ENCODE data around the gene BRME1. TPM values are rescaled to one million over a fixed set of nuclear protein-coding genes. Genes with fewer than 3 reads are reported as not detected.

BRME1 gene
- polyA plus RNA-seq, 1 donor (not counting 4 experiments of a cell fraction or from before 2014, with no cell fraction given) = 0.22 TPM

DNA sequence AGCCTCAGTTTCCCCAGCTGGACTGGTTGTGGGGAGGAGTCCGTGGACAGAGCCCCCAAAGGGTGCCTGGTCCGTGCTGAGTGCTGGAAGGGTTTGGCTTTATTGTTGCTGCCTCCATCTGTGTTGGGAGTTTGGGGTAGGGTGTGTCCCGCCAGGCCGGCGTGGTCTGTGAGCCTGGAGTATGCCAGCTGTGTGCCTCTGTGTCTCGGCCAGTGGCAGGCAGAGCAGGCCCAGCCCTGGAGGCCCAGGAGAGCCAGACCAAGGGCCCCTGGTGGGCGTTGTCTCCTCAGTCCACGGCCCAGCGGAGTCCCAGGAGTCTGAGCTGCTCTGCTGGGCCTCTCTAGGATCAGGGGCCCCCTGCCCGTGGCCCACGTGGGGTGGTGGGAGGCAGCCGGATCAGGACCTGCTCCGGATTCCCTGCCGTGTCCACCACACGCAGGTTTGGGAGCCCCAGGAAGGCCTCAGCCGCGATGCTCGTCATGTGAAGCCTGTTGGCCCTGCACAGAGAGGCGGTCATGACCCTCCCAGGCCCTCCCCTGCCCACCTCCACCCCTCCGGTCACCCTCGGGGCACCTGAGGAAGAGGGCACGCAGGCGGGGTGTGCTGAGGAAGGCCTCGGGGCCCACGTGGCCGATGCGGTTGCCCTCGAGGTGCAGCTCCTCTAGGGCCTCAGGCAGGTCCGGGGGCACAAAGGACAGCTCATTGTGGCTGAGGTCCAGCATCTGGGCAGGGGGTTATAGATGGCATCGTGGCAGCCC is 25.7 kb upstream of the BRME1 start:
- FAIRE-seq = no peak
- H3K27me3 ChIP-seq (ENCODE audit: control insufficient read depth, extremely low read depth, insufficient read depth, low read length) = peaks cover 10% of the 10 kb centered on the region
- H3K4me1 ChIP-seq (ENCODE audit: control insufficient read depth, extremely low read depth, insufficient read depth, low read length) = peaks cover 3% of the 10 kb centered on the region
- H4K20me1 ChIP-seq (ENCODE audit: control insufficient read depth, extremely low read depth, insufficient read depth, low read length) = no peaks in the 10 kb centered on the region
- no peak overlapping the region for H2AFZ ChIP-seq (ENCODE audit: control insufficient read depth, low read length)
- H3K4me3 ChIP-seq (ENCODE audit: control insufficient read depth in 2 of 3, extremely low read depth in 1 of 3, insufficient read depth in 2 of 3, low read depth in 1 of 3, low read length in 3 of 3) = no peak overlapping the region
- no peak for TF ChIP-seq EZH2 (IDR thresholded peaks at IDR 0.05; ENCODE audit: low read length)
- TF ChIP-seq, protein P1, sequence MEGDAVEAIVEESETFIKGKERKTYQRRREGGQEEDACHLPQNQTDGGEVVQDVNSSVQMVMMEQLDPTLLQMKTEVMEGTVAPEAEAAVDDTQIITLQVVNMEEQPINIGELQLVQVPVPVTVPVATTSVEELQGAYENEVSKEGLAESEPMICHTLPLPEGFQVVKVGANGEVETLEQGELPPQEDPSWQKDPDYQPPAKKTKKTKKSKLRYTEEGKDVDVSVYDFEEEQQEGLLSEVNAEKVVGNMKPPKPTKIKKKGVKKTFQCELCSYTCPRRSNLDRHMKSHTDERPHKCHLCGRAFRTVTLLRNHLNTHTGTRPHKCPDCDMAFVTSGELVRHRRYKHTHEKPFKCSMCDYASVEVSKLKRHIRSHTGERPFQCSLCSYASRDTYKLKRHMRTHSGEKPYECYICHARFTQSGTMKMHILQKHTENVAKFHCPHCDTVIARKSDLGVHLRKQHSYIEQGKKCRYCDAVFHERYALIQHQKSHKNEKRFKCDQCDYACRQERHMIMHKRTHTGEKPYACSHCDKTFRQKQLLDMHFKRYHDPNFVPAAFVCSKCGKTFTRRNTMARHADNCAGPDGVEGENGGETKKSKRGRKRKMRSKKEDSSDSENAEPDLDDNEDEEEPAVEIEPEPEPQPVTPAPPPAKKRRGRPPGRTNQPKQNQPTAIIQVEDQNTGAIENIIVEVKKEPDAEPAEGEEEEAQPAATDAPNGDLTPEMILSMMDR (optimal IDR thresholded peaks at IDR 0.05 in 1 of 3, IDR thresholded peaks at IDR 0.05 in 1 of 3, conservative IDR thresholded peaks at IDR 0.05 in 1 of 3; ENCODE audit: extremely low read depth in 1 of 3, insufficient read depth in 2 of 3, low read length in 3 of 3) = no peak
- H3K9ac ChIP-seq (ENCODE audit: control insufficient read depth, extremely low read depth, insufficient read depth, low read length) = no peak overlapping the region
- H3K36me3 ChIP-seq (ENCODE audit: control insufficient read depth in 2 of 2, extremely low read depth in 1 of 2, insufficient read depth in 2 of 2, low read length in 2 of 2) = peaks cover 3 to 13% of the 10 kb centered on the region in 2 experiments
- H3K9me1 ChIP-seq (ENCODE audit: control insufficient read depth, extremely low read depth, insufficient read depth, low read length) = no peaks in the 10 kb centered on the region
- no peaks in the 10 kb centered on the region for H3K9me3 ChIP-seq (ENCODE audit: control insufficient read depth, low read depth, low read length)
- no peak for DNase-seq (ENCODE audit: low read depth, low spot score)
- H3K4me2 ChIP-seq (ENCODE audit: control insufficient read depth, extremely low read depth, insufficient read depth, low read depth, low read length) = no peak overlapping the region
- no peak overlapping the region for H3K27ac ChIP-seq (ENCODE audit: control insufficient read depth, insufficient read depth, low read length)
- no peaks in the 10 kb centered on the region for H3K79me2 ChIP-seq (ENCODE audit: control insufficient read depth, insufficient read depth, low read length)
- dilution Hi-C loops (cut with MboI; ENCODE audit: extremely low pct_ligation_motif_present, low sequenced_read_pairs) = no loop called here

DNA sequence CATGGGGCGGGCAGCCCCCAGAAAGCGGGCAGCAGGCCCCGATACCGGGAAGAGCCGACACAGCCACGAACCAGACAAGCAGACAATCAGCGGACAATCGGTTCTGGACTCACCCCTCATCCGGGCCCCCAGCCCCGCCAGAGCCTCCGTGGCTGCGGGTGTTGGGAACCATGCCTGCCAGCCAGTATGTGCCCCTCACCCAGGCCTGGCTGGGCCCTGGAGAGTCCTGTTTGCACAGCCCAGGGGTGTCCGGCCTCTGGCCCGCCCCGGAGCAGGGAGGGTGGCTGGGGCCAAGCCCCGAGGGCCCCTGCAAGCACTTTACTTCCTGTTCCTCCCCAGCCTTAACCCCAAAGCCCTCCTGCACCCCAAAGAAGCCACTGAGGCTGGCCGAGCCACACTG is 24.5 kb upstream of the BRME1 start:
- peaks cover 7 to 15% of the 10 kb centered on the region in 2 experiments for H3K36me3 ChIP-seq (ENCODE audit: control insufficient read depth in 2 of 2, extremely low read depth in 1 of 2, insufficient read depth in 2 of 2, low read length in 2 of 2)
- H3K9me3 ChIP-seq (ENCODE audit: control insufficient read depth, low read depth, low read length) = no peaks in the 10 kb centered on the region
- H3K4me2 ChIP-seq (ENCODE audit: control insufficient read depth, extremely low read depth, insufficient read depth, low read depth, low read length) = no peak overlapping the region
- dilution Hi-C loops (cut with MboI; ENCODE audit: extremely low pct_ligation_motif_present, low sequenced_read_pairs) = no loop called here
- H3K4me1 ChIP-seq (ENCODE audit: control insufficient read depth, extremely low read depth, insufficient read depth, low read length) = peaks cover 3% of the 10 kb centered on the region
- peaks cover 5% of the 10 kb centered on the region for H3K27me3 ChIP-seq (ENCODE audit: control insufficient read depth, extremely low read depth, insufficient read depth, low read length)
- no peaks in the 10 kb centered on the region for H4K20me1 ChIP-seq (ENCODE audit: control insufficient read depth, extremely low read depth, insufficient read depth, low read length)
- H3K9me1 ChIP-seq (ENCODE audit: control insufficient read depth, extremely low read depth, insufficient read depth, low read length) = no peaks in the 10 kb centered on the region
- TF ChIP-seq, protein P1 (optimal IDR thresholded peaks at IDR 0.05 in 1 of 3, IDR thresholded peaks at IDR 0.05 in 1 of 3, conservative IDR thresholded peaks at IDR 0.05 in 1 of 3; ENCODE audit: extremely low read depth in 1 of 3, insufficient read depth in 2 of 3, low read length in 3 of 3) = no peak
- no peak for TF ChIP-seq EZH2 (IDR thresholded peaks at IDR 0.05; ENCODE audit: low read length)
- H3K9ac ChIP-seq (ENCODE audit: control insufficient read depth, extremely low read depth, insufficient read depth, low read length) = no peak overlapping the region
- H3K27ac ChIP-seq (ENCODE audit: control insufficient read depth, insufficient read depth, low read length) = no peak overlapping the region
- DNase-seq (ENCODE audit: low read depth, low spot score) = no peak
- no peak for FAIRE-seq
- no peak overlapping the region for H2AFZ ChIP-seq (ENCODE audit: control insufficient read depth, low read length)
- H3K79me2 ChIP-seq (ENCODE audit: control insufficient read depth, insufficient read depth, low read length) = no peaks in the 10 kb centered on the region
- H3K4me3 ChIP-seq (ENCODE audit: control insufficient read depth in 2 of 3, extremely low read depth in 1 of 3, insufficient read depth in 2 of 3, low read depth in 1 of 3, low read length in 3 of 3) = no peak overlapping the region
